Ramos (cell line): ENCODE results near the gene SRMS.

ENCODE experiments used
- in situ Hi-C: fragments of 300-500 bp; cut with MboI; formaldehyde crosslinking; loops from one replicate; pipeline ENCODE4 v1.14.3; 2022; ENCODE audit warnings: low sequenced_read_pairs; ENCODE audit not compliant: unreplicated experiment

SRMS gene

DNA sequence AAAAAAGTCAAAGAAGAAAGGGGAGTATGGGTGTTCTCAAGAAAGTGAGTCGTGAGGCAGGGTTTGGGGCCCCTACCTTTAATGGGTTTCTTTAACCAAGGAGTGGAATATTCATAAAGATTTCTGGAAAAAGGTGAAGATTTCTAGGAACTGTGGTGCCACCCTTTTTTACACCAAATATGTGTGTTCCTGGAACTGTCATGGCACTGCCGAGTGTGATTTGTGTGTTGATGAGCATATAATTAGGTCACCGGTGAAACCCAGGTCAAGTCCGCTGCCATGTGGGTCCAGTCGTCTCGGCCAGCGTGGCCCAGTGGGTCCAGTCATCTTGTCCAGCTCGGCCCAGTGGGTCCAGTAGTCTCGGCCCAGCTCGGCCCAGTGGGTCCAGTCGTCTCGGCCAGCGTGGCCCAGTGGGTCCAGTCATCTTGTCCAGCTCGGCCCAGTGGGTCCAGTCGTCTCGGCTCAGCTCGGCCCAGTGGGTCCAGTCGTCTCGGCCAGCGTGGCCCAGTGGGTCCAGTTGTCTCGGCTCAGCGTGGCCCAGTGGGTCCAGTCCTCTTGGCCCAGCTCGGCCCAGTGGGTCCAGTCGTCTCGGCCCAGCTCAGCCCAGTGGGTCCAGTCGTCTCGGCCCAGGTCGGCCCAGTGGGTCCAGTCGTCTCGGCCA lies 40.3 kb downstream of the SRMS start:
- in situ Hi-C loops: no loop called here

DNA sequence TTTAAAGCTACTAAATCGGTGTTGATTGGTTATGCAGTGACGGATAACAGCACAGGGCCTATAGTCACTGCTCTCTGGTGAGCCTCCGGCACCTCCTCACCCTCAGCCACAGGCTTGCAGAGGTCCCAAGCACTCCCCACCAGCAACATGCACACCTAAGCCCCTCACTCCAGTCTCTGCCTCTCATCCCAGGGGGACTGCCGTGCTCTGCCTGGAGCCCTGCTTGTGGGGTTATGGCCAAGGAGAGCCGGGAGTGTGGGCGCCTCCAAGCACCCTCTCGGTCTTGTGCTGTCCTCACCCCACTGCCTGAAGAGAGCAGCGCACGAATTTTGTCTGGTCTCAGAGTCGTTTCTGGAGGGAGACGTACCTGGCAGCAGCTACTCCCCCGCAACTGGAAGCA lies 41.8 kb downstream of the SRMS start:
- in situ Hi-C loops: no loop called here

DNA sequence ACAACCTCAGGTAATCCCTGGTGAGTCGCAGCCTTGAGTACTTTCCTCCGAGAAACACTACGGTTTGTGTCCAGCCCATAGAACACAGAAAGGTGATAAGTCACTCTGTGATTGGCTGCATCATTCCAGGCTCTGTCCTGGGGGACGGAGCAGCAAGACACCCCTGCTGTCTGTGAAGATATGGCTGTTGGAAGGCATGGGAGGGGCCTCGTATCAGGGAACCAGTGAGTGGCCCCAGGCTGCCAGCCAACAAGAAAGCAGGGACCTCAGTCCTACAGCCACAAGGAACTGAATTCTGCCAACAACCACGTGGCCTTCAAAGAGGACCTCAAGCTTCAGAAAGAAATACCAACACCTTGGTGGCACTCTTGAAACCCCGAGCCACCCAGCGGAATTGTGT lies 42.3 kb downstream of the SRMS start:
- in situ Hi-C loops: no loop called here

DNA sequence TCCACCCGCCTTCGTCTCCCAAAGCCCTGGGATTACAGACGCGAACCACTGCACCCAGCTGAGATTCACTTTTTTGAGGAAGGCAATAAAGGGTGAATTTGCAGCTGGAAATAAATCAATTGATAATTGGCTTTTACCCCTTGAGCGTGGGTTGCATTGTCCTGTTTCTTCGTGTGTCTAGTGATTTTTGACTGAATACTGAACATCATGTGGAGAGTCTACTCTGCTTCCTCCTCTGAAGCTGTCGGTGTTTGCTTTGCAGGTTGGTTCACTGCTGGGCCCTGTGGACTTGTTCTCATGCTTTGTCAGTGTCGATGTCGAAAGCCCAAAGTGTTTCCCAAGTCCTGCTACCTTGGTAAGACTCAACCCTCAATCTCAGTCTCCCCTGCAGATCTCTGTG lies 42.9 kb downstream of the SRMS start:
- in situ Hi-C loops: no loop called here

DNA sequence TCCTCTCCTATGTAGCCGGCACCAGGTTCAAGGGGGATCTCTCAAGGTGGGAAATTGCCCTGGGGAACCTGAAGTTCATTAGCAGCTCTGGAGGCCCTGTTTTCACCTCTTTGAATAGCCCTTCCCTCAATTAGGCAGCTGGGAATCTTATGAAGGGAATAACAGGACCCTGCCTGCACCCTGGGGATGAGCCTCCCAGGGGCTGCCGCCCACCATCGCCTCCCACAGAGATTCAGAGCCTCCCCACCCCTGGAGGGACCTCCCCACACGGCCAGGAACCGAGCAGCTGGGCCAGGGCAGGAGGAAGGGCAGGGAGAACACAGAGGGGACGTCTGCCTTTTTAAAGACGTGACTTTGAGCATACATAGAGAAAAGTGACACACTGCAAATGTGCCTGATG lies 44.0 kb downstream of the SRMS start:
- in situ Hi-C loops: no loop called here

DNA sequence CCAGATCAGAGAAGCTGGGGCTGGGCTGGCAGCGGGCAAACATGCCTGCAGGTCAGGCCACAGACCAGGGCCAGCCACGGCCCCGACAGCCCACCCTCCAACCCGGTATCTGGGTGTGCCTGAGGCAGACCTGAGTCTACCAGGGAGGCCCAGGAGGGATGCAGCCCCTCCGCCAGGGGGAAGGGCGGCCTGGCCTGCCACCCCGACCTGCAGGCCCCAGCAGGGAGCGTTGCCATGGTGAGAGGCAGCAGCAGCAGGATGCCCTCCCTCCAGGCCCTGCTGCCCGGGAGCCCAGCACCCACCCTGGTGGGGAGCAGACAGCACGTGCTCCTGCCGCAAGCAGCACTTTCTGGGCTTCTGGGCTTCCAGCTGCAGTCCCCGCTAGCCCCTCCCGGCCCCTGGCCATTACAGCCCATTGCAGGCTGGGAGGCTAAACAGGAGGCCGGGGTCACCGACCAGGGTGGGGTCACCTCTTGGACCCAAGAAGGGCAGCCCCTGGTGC lies 44.8 kb downstream of the SRMS start:
- in situ Hi-C loops: no loop called here

DNA sequence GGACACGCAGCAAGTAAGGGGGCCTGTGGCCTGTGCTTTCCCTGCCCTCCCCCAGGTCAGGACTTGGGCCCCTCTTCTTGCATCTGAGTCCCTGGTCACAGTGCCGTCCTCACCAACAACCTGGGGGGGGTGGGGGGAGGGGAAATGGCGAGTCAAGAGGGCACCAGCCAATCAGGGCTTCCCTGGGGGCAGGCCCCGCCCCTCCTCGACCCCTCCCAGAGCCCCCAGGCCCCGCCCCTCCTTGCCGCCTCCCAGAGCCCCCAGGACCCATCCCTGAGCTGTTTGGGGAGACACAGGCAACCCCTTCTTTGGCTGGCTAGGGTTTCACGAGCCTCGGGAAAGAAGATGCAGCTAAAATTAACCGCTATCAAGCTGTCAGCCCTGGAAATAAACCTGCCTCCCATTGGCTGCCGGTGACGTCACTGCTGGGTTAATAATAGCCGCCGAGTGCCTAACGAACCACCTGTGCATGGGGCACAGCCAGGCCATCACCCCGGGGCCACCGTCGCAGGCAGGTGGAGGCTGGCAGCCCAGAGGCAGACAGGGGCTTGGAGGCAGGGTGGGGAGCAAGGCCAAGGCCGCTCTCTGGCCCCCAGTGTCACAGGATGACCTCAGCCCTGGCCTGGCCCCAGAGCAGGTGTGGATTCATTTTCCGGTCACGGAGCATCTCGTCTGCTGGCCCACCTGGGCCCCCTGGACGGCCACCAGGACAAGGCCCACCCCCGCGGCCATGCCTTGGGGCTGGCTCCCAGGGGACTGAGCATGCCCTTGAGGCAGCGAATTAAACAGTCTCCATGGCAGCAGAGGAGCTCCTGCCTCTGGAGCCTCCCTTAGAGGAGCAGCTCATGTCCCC lies 45.5 kb downstream of the SRMS start:
- in situ Hi-C loops: no loop called here

DNA sequence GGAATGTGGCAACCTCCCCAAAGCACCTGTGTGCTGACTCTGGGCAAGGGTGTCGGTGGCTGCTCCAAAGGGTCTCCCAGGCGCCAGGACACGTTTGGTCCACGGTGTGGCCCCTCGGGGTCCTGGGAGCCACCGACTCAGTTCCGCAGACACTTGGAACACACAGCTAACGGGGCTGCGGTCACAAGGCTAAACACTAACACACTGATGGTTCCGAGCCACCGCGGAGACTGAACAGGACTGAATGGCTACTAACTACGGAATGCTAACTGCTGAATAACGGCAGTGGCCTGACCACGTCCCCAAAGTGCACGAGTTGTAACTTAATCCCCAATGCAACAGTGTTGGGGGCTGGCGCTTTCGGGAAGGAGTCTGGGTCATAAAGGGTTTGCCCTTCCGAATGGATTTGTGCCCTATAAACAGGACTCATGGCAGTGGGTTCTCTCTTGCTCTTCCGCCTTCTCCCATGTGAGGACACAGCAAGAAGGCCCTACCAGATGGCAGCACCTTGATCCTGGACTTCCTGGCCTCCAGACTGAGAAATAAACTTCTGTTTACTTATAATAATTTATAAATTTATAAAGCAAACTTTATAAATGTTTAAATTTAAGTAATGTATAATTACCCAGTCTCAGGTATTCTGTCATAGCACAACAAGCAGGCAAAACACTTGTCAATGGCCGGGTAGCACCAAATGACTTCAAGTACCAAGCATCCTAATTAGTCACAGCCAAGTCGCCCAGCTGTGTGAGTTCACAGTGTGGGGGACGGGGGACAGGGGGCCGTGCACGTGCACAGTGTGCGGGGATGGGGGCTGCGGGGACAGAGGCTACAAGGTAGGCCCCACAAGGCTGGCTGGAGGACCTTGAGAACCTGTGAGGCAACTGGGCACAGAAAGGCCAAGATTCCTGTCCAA lies 46.4 kb downstream of the SRMS start:
- in situ Hi-C loops: no loop called here

DNA sequence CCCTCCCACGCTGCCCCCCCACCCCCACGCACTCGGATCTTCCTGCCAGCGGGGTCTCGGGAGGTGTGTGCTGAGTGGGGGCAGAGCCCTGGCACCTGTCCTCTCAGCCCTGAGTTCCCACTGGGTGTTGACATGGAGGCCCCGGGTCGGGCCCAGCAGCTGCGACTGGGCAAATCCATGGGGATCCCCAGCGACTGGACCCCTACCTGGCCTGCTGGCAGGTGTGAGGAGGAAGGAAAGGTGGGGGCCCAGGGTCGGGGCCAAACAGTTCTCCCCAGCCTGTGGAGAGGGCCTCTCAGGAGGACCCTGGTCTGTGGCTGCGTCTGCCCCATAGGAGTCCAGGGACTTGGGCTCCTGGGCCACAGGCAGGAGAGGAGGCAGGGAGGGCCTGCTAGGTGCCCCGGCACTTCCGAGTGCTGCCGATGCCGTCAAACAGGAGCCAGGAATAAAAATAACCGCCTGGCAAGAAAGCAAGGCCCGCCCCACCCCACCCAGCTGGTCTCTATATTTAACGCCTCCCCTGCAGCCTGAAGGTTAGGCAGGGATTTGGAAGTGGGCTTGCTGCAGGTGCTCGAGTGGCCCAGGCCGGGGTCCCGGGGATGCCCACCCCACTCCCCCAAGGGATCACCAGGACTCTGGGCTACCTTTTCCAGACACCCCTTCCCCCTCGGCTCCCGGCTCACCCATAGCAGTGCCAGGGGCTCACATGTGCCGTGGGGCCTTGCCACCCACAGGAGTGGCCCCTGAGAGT lies 47.2 kb downstream of the SRMS start:
- in situ Hi-C loops: no loop called here

DNA sequence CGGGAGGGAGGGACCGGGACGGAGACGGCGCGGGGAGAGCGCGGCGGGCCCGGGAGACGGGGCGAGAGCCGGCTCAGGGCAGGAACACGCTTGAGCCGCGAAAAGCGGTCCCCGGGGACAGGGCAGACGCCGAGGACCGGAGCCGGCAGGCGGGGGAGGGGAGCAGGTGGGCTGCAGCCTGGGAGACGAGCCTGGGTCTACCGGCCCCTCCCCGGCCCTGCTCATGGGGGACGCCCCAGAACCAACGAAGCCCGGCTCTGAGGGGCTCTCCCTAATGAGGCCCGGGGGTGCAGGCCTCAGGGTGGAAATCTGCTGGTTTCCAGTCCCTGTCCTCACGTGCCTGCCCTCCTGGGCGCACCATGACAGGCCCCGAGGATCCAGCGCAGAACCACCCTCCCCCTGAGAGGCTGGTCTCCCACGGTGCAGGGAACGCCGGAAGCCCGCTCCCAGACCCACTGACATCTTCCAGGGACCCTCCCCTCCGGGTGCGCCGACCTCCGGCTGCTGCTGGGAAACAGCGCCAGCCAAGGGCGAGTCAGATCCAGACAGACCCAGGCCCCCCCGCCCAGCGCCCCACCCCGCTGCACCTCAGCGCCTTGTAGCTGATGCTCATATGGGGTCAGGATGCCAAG lies 48.1 kb downstream of the SRMS start:
- in situ Hi-C loops: no loop called here

DNA sequence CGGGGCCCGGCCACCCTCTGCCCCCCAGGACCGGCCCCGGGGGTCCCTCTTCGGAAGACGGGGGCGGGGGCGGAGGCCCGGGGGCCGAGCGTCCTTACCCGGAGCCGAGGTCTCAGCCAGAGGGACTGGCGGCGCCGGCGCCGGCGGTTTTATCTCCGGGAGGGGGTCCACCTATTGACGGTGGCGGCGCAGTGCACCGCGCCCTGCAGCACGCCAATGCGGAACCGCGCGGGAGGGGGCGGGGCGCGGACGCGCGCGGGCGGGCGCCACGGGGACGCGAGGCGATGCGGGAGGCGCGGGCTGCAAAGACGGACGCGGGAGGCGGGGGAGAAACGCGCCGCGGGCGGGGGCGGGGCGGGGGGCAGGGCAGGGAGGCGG lies 48.6 kb downstream of the SRMS start, which contains the start of gene EEF1A2:
TSS of gene EEF1A2 (minus strand) at position 124 of the 378 bp plus-strand sequence. CDS start 1,320 bp downstream, outside the sequence.
- in situ Hi-C loops: no loop called here

DNA sequence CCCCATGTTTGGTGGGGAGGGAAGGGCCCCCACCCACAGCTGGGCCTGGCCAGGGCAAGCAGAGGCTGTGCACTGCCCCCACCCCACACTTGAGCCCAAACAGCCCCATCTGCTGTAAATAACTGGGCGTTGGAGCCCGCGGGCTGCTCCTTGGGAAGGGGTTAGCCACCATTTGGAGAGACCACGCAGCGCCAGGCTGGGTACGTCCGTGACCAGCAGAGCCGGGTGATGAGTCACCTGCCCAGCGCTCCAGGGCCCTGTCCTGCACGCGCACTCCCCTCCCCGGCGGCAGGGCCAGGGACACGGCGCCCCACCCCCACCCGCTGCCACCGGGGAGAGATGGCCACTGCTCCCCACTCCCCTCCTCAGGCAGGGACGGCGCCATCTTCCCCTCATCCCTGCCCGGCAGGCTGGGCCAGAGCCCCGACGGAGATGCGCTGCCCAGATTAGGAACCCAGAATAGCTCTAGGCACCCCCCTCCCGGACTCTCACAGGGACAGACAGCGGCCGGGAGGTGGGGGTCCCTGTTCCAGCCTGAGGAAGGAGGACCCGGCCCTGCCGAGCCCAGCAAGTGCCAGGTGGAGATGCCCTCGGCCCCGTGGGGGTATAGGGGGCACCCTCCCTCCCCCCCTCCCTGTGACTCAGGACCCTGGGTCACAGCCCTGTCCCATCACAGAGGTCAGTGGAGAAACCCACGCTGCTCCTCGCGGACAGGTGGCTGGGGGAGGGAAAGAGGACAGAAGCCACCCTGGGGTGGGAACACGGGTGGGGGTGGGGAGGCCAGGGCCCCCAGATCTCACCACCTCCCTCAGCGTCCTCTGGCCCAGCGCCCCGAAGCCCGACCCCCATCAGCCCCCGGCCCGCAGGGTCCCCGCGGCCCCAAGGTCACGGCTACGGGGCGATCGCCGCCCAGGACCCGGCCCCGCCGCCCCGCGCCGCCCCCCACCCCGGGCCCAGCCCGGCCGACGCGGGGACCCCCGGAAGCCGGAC lies 49.3 kb downstream of the SRMS start:
- in situ Hi-C loops: no loop called here

DNA sequence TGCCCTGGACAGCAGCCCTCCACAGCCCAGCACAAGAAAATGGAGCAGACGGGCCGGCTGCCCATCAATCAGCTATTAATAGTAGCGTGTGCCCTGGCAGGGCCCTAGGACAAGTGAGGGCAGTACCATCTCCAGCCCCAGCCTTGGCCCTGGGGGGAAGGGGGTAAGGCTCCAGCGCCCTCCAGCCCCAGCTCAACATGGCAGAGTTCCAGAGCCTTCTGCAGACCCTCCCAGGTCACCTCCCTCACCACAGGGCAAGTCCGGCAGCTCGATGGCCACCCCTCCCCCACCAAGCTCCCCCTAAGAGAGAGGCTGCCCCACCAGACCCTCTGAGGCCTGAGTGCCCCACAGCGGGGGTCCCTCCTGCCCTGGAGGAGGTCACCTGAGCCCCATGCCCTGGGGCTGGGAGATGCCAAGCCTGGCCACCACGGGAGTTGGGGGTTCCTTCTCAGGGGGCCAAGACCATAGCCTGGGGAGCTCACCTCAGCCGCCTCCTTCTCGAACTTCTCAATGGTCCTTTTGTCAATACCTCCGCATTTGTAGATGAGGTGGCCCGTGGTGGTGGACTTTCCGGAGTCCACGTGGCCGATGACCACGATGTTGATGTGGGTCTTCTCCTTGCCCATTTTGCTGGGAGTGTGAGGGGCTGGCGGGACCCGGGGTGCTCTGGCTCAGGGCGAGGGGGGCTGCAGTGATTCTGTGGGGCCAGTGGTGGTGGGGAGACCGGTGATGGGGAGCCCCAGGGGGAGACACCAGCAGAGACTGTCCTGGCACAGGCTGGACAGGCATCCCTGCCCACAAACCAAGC lies 50.2 kb downstream of the SRMS start:
- in situ Hi-C loops: no loop called here

DNA sequence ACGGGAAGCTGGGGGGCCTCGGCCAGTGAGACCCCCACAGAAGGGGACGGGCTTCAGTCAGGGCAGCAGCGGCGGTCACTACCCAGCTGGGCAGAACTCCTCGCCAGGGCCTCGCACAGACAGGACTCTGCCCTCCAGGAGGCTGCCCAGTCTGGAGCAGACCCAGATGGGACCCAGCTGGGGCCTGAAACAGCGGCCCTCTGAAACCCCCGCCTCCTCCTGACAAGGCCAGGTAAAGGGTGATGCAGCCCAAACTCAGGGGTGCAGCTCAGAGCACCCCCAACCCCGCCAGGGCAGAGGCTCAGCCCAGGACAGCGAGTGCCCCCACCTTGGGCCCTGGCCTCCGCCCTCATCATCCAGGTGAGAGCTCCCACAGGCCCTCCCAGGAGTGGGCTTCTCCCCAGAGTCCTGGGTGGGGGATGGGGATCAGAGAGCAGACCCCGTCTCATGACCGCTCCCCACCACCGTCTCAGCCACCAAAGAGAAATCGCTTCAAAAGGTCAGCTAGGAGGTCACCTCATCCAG lies 50.9 kb downstream of the SRMS start:
- in situ Hi-C loops: no loop called here

DNA sequence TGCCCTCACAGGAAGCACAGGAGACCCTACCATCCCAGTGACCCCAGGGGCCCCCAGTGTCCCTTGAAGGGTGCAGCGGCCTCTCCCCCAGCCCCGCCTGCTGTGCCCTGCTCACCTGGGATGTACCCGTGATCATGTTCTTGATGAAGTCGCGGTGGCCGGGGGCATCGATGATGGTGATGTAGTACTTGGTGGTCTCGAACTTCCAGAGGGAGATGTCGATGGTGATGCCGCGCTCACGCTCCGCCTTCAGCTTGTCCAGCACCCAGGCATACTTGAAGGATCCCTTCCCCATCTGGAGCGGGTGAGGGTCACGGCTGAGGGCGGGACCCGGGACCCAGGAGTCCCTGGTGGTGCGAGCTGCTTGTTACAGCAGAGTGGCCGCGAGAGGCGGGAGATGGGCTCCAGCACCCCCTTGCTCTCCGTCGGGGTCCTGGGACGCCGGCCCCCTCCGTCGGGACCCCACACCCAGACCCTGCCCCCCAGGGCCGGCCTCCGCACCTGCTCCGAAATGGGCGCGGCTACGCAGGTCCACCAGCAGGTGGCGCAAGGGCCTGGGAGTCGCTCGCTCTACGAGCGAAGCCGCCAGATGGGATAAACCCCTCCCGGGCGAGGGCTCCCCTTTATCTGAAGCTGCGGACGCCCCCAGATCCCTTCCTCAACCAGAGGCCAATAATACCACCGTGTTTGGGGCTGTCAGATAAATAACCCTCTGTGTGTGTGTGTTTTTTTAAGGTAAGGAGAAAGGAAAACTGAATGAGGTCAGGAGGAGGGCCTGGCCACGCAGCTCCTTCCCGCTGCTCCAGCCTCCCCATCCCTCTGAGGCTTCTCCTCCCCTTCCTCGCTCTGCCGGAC lies 51.6 kb downstream of the SRMS start:
- in situ Hi-C loops: no loop called here

DNA sequence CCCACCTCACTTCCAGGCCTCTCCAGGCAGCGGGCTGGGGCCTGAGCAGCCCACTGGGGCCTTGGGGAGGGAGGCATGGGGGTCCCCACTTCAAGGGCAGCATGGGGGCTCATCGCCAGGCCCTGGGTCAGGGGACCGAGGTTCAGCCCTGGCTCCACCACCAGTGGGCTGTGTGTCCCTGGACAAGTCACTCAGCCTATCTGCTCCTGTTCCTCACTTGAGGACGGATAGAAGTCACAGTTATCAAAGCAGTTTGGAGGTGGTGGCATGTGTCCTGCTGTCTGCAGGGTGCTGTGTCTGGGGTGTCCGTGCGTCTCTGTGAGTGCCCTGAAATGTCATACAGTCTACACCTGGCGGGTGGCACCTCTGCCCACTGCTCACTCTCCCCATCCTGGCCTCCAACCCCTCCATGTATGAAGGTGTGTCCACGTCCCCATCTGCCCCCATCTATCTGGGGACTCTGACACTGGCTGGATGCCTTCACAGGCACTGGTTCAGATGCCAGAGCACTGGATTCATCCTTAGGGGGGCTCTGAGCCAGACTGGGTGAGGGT lies 52.3 kb downstream of the SRMS start:
- in situ Hi-C loops: no loop called here
